Measurements from ENCODE around the gene PIK3C2B. TPM values are rescaled to one million over a fixed set of nuclear protein-coding genes. Genes with fewer than 3 reads are reported as not detected.
"Not testable (repeated sequence)": the region's sequence is repeated elsewhere in the genome, so short reads cannot be mapped to it uniquely, and the experiment has no call there.

PIK3C2B gene
- total RNA-seq, 2 donors from 2014 or later, result 31.0 to 67.6 TPM

DNA sequence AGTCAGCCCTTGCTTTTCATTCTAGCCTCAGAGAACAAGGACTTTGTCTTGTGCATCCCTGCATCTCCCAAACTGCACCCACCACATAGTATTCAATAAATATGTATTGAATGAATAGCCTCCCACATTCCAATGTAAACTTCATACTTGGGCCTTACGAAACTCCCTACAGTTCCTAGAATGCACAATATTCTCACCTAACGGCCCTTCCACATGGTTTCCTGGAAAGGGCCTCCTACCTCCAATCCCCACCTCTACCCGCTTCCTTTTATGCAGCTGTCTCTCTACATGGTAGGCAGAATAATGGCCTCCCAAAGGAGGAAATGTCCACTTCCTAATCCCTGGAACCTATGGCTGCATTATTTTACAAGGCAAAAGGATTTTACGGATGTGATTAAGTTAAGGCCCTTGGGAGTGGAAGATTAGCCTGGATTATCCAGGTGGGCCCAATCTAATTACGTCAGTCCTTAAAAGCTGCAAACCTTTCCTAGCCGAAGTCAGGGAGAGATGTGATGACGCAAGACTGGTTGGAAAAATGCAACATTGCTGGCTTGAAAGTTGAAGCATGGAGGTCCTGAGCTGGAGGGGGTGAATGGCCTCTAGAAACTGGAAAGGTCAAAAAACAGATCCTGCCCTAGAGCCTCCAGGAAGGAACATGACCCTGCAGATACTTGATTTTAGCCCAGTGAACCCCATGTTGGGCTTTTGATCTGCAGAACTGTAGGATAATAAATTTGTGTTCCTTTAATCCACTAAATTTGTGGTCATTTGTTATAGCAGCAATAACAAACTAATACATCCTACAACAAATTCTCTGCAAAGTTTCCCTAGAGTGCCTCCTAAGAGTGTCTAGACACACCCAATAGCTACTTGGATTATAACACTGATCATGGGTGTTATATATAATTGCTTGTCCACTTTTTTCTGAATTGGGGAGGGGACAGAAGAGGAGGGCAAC lies 5.2 kb upstream of the PIK3C2B start:
- Mint-ChIP-seq H3K27ac (no peak overlapping the region), H3K4me3 (no peak overlapping the region), H3K36me3 (ENCODE audit: low read depth) (no peaks in the 10 kb centered on the region), H3K9me3 (no peaks in the 10 kb centered on the region), H3K27me3 (no peaks in the 10 kb centered on the region), H3K4me1 (peaks cover 12% of the 10 kb centered on the region)
- no peak for ATAC-seq (replicated peaks)

DNA sequence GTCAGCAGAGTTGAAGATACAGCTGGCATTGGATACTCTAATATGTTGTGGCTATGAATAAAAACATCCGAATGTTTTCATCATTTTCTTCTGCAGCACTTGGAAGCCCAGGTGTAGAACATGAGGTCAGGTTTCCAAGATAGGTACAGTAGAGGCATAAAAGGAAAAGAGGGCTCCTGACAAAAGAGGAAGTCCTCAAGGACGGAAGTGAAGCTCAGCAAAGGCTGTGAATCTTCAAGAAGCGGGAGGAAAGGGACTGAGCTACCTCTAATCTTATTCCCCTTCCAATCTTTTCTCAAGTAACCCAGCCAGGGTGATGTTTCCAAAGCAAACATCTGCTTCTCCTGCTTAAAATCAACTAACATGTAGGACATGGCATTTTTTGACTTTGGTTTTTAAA lies 4.4 kb upstream of the PIK3C2B start:
- Mint-ChIP-seq H3K27me3 (no peaks in the 10 kb centered on the region), H3K27ac (no peak overlapping the region), H3K4me3 (no peak overlapping the region), H3K4me1 (peaks cover 12% of the 10 kb centered on the region), H3K36me3 (ENCODE audit: low read depth) (no peaks in the 10 kb centered on the region), H3K9me3 (no peaks in the 10 kb centered on the region)
- no peak for ATAC-seq (replicated peaks)

DNA sequence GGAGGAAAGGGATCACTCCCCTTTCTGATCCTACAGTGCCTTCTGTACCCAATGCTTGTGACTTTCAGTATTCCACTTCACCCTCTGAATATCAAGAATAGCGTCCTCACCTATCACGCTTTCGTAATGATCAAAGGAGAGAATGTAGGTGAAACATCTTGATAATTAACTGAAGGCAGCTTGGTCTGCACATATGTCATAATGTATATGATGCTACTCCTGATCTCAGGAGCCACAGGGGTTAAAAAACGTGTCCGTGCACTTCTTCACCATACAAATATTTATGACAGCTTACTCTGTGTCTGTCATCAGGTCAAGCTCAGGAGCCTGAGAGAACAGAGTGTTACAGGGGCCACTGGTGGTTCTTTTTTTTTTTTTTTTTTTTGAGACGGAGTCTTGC lies 1.2 kb upstream of the PIK3C2B start:
- Mint-ChIP-seq H3K36me3 (ENCODE audit: low read depth) (peaks cover 13% of the 10 kb centered on the region), H3K27me3 (no peaks in the 10 kb centered on the region), H3K27ac (peak overlapping the region; percentile 89), H3K9me3 (no peaks in the 10 kb centered on the region), H3K4me1 (peaks cover 21% of the 10 kb centered on the region), H3K4me3 (peak overlapping the region; percentile 91)
- no peak for ATAC-seq (replicated peaks)

DNA sequence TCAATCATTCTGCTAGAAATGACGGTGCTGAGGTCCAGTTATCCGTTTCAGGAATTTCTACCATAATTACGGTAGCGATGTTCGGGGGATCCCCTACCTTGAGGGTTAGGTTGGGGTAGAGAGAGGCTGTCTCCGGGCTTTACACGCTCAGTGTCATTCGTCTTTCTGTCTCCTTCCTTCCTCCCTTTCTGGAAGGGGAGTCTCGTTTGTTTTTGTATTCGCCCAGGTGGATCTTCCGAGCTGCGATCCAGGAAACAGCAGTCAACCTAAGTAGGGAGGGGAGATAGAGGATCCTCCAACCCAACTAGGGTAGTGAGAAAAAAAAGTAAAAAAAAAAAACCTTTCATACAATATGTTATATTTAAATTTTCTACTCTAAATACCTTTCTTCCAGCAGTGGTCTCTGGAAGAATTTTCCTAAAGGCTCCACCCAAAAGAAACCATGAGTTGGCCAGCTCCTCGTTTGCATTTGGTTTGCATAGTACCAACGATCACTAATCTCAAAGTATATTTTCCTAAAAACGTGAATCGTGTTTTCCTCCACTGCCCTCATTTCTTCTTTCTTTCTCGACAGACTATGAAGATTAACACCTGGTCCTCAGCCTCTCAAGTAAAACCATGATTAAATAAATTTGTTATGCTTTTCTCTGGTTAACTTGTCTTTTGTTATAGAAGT lies 611 bp upstream of the PIK3C2B start:
- H3K4me1 Mint-ChIP-seq, result peaks cover 27% of the 10 kb centered on the region
- no peaks in the 10 kb centered on the region for H3K27me3 Mint-ChIP-seq
- peak overlapping the region; percentile 91 for H3K4me3 Mint-ChIP-seq
- ATAC-seq (replicated peaks), result peak; percentile 73
- peaks cover 19% of the 10 kb centered on the region for H3K36me3 Mint-ChIP-seq (ENCODE audit: low read depth)
- peak overlapping the region; percentile 89 for H3K27ac Mint-ChIP-seq
- H3K9me3 Mint-ChIP-seq, result no peaks in the 10 kb centered on the region

DNA sequence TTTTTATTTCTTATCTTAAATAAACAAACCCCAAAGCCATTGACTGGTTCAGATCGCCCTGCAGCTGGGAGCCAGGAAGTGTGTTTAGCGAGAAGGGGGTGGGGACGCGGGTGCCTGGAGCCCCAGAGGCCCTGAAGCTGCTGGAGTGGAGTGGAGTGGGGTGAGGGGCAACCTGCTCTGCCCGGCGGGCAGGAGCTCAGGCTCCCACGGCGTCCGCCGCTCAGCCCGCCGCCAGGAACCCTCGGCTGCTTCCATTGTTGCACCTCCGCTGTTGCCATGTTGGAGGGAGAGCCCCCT lies 673 bp downstream of the PIK3C2B start:
- Mint-ChIP-seq H3K9me3 (no peaks in the 10 kb centered on the region), H3K4me1 (peaks cover 37% of the 10 kb centered on the region), H3K36me3 (ENCODE audit: low read depth) (peaks cover 31% of the 10 kb centered on the region), H3K4me3 (peak overlapping the region; percentile 91), H3K27ac (peak overlapping the region; percentile 82), H3K27me3 (no peaks in the 10 kb centered on the region)
- ATAC-seq (replicated peaks), result peak; percentile 38

DNA sequence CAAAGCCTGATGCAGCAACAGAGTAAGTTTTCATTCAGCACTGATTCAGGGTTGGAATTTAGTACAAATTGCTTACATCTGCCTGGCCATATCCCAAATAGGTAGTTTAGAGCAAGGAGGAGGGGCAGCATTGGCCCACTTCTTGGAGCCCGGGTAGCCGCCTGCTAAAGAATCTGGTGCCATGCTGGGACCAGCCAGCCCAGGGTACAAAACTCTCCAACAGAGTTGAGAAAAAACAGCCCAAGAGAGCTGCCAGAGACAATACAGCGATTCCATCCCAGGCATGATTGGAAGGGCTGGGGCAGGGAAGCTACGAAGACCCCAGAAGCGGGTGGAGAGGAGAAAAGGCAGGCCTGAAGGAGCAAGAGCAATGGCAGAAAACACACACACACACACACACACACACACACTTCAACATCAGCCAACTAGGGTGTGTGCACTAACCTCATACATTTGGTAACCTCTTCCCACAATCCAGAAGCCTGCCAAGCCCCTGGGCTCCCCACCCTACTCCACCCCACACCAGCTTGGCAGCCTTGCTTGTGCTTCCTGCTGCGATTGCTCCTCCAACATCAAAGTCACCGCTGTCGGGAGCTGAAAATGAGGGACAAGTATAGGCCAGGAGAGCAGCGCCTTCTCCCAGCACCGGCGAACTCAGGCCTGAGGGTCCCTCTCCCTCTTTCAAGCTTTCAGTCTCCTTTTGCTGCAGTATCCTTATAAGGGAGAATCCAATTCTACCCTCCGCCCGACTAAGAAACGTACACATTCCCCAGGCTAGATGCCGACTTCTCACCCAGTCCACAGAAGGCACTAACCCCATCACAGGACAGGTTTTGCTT lies 1.2 kb downstream of the PIK3C2B start:
- peak overlapping the region; percentile 82 for H3K27ac Mint-ChIP-seq
- H3K9me3 Mint-ChIP-seq, result no peaks in the 10 kb centered on the region
- H3K27me3 Mint-ChIP-seq, result no peaks in the 10 kb centered on the region
- no peak for ATAC-seq (replicated peaks)
- peak overlapping the region; percentile 91 for H3K4me3 Mint-ChIP-seq
- peaks cover 37% of the 10 kb centered on the region for H3K36me3 Mint-ChIP-seq (ENCODE audit: low read depth)
- H3K4me1 Mint-ChIP-seq, result peaks cover 42% of the 10 kb centered on the region

DNA sequence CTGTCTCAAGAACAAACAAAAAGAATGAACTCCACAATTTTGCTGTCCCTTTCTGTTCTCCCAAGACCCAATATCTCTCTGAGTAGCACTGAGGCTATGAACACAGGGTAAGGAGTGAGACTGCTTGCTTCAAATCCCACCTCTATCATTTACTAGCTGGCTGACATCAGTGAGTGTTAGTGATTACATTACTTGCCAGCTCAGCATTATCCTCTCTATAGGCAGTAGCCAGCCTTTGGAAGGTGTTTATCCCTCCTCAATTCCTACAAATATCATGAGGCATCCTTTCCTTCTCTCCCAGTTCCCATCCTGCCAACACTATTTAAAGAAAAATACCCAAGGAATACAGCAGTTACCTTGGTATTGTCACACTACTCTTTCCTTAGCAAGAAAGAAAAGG lies 3.0 kb downstream of the PIK3C2B start:
- H3K36me3 Mint-ChIP-seq (ENCODE audit: low read depth), result peaks cover 48% of the 10 kb centered on the region
- H3K27ac Mint-ChIP-seq, result peak overlapping the region; percentile 76
- ATAC-seq (replicated peaks), result no peak
- H3K9me3 Mint-ChIP-seq, result no peaks in the 10 kb centered on the region
- no peaks in the 10 kb centered on the region for H3K27me3 Mint-ChIP-seq
- peak overlapping the region; percentile 91 for H3K4me3 Mint-ChIP-seq
- H3K4me1 Mint-ChIP-seq, result peaks cover 52% of the 10 kb centered on the region

DNA sequence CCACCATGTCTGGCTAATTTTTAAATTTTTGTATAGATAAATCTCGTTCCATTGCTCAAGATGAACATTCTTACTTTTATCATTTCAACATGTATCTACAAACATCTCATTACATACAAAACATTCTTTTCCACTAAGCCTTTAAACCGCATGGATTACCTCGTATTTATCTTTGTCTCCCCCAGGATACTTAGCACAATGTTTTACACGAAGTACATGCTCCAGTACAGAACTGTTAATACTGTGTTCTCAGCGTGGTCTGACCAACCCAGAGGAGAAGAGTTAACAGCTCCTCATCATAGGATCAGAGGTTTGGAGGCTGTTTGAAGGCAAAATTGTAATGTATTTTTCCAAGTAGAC lies 7.4 kb downstream of the PIK3C2B start:
- peaks cover 56% of the 10 kb centered on the region for H3K36me3 Mint-ChIP-seq (ENCODE audit: low read depth)
- H3K4me1 Mint-ChIP-seq, result peaks cover 50% of the 10 kb centered on the region
- no peaks in the 10 kb centered on the region for H3K27me3 Mint-ChIP-seq
- no peak overlapping the region for H3K4me3 Mint-ChIP-seq
- peak overlapping the region; percentile 12 for H3K27ac Mint-ChIP-seq
- no peaks in the 10 kb centered on the region for H3K9me3 Mint-ChIP-seq
- no peak for ATAC-seq (replicated peaks)

DNA sequence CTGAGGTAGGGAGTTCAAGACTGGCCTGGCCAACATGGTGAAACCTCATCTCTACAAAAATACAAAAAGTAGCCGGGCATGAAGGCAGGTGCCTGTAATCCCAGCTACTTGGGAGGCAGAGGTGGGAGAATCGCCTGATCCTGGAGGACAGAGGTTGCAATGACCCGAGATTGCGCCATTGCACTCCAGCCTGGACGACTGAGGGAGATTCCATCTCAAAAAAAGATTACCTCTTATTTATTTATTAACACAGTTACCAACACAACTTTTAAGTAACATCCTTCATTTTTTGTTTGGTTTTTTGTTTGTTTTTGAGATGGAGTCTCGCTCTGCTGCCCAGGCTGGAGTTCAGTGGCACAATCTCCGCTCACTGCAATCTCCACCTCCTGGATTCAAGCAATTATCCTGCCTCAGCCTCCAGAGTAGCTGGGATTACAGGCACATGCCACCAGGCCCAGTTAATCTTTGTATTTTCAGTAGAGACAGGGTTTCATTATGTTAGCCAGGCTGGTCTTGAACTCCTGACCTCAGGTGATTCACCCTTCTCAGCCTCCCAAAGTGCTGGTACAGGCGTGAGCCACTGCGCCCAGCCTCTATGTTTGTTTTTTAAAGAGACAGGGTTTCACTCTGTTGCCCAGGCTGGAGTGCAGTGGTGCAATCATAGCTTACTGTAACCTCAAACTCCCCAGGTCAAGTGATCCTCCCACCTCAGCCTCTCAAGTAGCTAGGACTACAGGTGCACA lies 7.9 kb downstream of the PIK3C2B start:
- Mint-ChIP-seq H3K4me1 (peaks cover 44% of the 10 kb centered on the region), H3K27ac (peak overlapping the region; percentile 12), H3K36me3 (ENCODE audit: low read depth) (peaks cover 56% of the 10 kb centered on the region)
- peak; percentile 48 for ATAC-seq (replicated peaks)
- not testable (repeated sequence) for H3K27me3 Mint-ChIP-seq, H3K9me3 Mint-ChIP-seq, H3K4me3 Mint-ChIP-seq

DNA sequence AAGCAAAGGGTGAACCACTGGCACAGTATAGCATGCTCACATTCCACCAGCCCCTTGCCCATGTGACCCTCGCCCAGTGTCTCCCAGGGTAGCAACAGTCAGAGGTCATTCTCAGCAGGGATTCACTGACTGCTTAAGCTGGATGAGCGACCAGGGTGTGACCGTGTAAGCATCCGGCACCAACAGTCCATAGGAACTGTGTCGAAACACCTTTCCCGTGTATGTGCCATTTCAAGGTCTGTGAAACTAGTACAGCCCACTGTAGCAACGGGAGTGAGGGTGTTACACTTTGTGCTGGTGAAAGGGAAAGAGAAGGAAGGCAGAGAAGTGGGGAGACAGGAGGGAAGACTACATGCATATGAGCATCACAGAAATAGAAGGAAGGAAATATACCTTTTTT lies 10.8 kb downstream of the PIK3C2B start:
- Mint-ChIP-seq H3K4me1 (peaks cover 45% of the 10 kb centered on the region), H3K9me3 (no peaks in the 10 kb centered on the region), H3K27ac (no peak overlapping the region), H3K27me3 (no peaks in the 10 kb centered on the region), H3K4me3 (no peak overlapping the region), H3K36me3 (ENCODE audit: low read depth) (peaks cover 38% of the 10 kb centered on the region)
- no peak for ATAC-seq (replicated peaks)

DNA sequence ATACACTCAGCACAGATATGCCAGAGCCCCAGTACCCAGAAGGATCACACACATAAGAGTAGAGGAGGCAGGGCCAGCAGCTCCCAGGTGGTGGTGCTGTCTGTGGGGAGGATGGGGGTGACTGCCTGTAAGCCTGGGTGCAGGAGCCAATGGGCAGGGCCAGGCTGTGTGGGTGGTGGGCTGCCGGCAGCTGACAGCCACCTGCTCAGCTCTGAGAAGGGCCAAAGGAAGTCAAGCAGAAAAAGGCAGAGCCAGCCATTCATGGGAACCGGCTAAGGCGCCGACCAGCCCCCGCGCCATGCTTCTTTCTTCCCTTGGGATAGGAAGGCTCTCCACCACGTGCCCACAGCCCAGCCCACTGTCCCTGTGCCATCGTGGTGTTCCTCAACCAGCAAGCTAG lies 14.1 kb downstream of the PIK3C2B start:
- Mint-ChIP-seq H3K4me3 (no peak overlapping the region), H3K9me3 (no peaks in the 10 kb centered on the region), H3K36me3 (ENCODE audit: low read depth) (peaks cover 27% of the 10 kb centered on the region), H3K4me1 (peaks cover 57% of the 10 kb centered on the region), H3K27ac (peak overlapping the region; percentile 58), H3K27me3 (no peaks in the 10 kb centered on the region)
- no peak for ATAC-seq (replicated peaks)

DNA sequence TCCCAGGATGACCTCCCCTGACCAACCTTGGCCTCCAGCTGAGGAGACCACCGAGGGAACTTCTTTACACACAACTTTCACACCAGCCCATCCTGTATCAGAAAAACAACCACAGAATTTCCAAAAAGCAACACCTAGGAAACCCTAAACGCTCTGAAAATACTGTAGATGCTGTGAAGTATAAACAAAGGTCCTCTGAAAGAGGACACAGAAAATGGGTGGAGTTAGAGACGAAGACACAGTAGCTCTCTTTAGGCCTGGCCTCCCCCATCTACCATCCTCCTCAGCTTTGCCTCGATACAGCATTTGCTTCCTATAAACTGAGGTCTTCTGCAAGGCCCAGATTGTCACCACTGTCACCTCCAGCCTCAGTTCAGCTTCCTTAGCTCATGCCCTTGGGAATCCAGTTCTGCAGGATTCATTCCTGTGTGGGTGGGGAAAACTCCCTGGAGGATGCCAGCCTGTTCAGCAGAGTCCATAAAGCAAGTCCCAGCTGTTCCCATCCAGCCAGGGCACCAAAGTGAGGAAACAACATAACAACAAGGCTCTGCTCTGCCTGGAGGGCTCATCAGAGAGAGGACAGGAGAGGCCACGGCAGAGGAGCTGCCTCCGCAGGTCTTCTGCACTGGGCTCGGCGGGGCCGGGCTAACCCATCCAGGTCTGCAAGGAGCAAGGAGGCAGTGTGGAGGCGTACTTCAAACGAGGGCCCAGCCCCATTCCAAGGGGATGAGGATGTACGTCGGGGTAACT lies 15.0 kb downstream of the PIK3C2B start:
- ATAC-seq (replicated peaks), result no peak

DNA sequence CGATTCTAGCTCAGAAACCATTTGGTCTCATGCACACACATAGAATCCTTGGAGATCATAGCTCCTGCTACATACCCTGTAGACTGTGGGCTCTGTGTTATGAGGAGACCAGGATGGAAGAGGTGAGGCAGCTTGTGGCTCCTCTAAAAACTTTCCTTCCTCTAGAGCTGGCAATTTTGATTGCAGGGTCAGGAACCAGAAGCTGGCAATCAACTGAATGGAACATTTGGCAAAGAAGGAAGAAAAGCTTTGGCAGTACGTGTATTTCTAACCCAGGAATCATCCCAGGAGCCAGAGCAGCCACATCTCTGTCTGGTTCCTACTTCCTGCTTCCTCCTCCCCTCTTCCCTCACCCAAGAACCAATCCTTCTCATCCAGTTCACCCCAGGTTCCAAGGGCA lies 15.7 kb downstream of the PIK3C2B start:
- no peaks in the 10 kb centered on the region for H3K27me3 Mint-ChIP-seq
- H3K4me1 Mint-ChIP-seq, result peaks cover 62% of the 10 kb centered on the region
- no peaks in the 10 kb centered on the region for H3K9me3 Mint-ChIP-seq
- peak overlapping the region; percentile 75 for H3K27ac Mint-ChIP-seq
- no peak for ATAC-seq (replicated peaks)
- H3K4me3 Mint-ChIP-seq, result no peak overlapping the region
- H3K36me3 Mint-ChIP-seq (ENCODE audit: low read depth), result peaks cover 15% of the 10 kb centered on the region

More for the DNA sequence above, 15.0 kb downstream of the PIK3C2B start:
- H3K9me3 Mint-ChIP-seq, result no peaks in the 10 kb centered on the region
- H3K36me3 Mint-ChIP-seq (ENCODE audit: low read depth), result peaks cover 18% of the 10 kb centered on the region
- H3K27me3 Mint-ChIP-seq, result no peaks in the 10 kb centered on the region
- peak overlapping the region; percentile 75 for H3K27ac Mint-ChIP-seq
- H3K4me1 Mint-ChIP-seq, result peaks cover 59% of the 10 kb centered on the region
- H3K4me3 Mint-ChIP-seq, result no peak overlapping the region
